ENCODE results near the gene FAM120B.

- TF ChIP-seq POLR2A (IDR thresholded peaks at IDR 0.05; ENCODE audit: low read length) (no peak), GATA1 (IDR thresholded peaks at IDR 0.05; ENCODE audit: low read depth, low read length) (no peak)
These were observed 22.3 kb upstream of the FAM120B start for GRCh38 chr6:170284126-170284773.
